K562 (cell line): ENCODE data around the gene BRPF1.

Experiments
- CTCF ChIP-seq, 3 experiments: IDR thresholded peaks in 2 of 3; conservative IDR thresholded peaks in 1 of 3; 2 replicates each; pipeline ENCODE4 v1.5.1; 2011 to 2012; ENCODE audit warnings: low read length in 3 of 3, mild to moderate bottlenecking in 3 of 3, control low read depth in 2 of 3, improper control_type of control experiment in 1 of 3, inconsistent platforms in 1 of 3, low read depth in 1 of 3, mixed read lengths in 1 of 3, moderate library complexity in 1 of 3; ENCODE audit not compliant: insufficient read depth in 2 of 3
- ELF1 ChIP-seq: fragments of 200-800 bp; sonication (Bioruptor generic); IDR thresholded peaks from 2 replicates; pipeline ENCODE4 v1.6.1; 2016; ENCODE audit warnings: missing genetic modification characterization, missing compliant biosample characterization
- EP300 ChIP-seq: IDR thresholded peaks from 2 replicates; pipeline ENCODE4 v1.6.1; 2012; ENCODE audit warnings: low read length, improper control_type of control experiment
- ZNF280B ChIP-seq: fragments of 250-450 bp; sonication (Bioruptor Pico); IDR thresholded peaks from 2 replicates; pipeline ENCODE4 v1.5.1; 2021; ENCODE audit warnings: mild to moderate bottlenecking
- TF ChIP-seq, protein P1 (sequence below): sonication (generic); formaldehyde crosslinking; IDR thresholded peaks from 2 replicates; pipeline ENCODE4 v1.8.1; 2023; ENCODE audit warnings: mild to moderate bottlenecking, missing genetic modification reagents

- TF ChIP-seq ELF1 (tag) (peak; percentile 27; the same call in 1 of the 2 replicates), ZNF280B (CRISPR knock-in tag) (no peak), CTCF (IDR thresholded peaks at IDR 0.05 in 2 of 3, conservative IDR thresholded peaks at IDR 0.05 in 1 of 3; ENCODE audit: insufficient read depth in 2 of 3, low read depth in 1 of 3, low read length in 3 of 3) (peak; percentile 71 to 87 (median 84)), EP300 (no peak)
- TF ChIP-seq, protein P1, sequence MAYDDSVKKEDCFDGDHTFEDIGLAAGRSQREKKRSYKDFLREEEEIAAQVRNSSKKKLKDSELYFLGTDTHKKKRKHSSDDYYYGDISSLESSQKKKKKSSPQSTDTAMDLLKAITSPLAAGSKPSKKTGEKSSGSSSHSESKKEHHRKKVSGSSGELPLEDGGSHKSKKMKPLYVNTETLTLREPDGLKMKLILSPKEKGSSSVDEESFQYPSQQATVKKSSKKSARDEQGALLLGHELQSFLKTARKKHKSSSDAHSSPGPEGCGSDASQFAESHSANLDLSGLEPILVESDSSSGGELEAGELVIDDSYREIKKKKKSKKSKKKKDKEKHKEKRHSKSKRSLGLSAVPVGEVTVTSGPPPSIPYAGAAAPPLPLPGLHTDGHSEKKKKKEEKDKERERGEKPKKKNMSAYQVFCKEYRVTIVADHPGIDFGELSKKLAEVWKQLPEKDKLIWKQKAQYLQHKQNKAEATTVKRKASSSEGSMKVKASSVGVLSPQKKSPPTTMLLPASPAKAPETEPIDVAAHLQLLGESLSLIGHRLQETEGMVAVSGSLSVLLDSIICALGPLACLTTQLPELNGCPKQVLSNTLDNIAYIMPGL, result 0 out of 2 replicates have a peak, but pooled peaks have one; percentile 53
Measured at GRCh38 chr3:9727041-9727595, 4.4 kb upstream of the BRPF1 start.
